ENCODE measurements around the gene PAQR4.

Gene PAQR4

DNA sequence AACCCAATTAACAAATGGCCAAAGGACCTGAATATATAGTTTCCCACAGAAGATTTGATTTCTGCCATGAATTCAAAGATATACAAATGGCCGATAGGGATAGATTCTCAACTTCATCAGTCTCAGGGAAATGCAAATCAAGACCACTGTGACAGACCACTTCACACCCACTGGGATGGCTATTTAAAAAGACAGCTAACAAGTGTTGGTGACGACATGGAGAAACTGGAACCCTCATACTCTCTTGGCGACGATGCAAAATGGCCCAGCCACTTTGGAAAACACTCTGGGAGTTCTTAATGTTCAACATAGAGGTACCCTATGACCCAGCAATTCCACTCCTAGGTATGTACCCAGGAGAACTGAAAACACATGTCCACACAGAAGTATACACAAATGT lies 22.5 kb upstream of the PAQR4 start:
- DNase-seq, result no peak

DNA sequence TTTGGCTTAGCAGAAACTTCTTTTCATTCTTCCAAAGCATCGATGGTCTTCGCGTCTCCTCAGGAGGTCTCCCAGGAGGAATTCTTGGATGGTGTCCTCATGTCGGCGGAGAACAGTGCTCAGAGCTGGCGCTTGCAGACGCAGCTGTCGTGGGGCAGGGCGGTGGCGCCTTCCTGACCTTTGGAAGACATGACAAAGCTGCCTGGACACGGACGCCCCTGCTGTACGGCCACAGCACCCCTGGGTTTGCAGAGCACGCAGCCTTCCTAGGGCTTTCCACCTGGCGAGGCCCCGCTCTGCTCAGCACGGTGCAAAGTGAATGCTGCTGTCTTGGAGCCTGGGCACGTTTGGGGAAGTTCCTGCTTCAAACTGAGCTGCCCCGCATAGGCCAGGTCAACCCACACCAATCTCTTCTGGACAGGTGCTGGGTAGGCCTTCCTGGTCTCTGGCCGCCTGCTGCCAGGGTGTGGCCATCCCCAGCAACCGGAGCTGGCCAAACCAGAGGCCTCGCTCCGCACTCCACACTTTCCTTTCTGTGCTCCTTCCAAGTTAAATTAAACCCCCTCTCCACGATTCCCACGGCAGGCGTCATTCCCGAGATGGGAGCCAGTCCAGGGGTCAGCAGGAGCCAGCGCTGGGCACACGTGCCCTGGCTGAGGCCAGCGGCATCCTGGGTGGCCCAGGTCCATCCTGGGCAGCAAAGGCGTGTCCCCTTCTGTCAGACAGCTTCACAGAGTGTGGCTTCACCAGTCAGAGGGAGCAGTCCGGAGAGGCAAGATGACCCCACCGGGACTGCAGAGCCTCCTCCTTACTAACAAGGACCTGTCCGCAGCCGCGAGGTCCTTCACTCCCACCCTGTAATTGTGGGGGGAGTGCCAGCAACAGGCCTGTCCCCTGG lies 20.1 kb upstream of the PAQR4 start:
- no peak for DNase-seq

DNA sequence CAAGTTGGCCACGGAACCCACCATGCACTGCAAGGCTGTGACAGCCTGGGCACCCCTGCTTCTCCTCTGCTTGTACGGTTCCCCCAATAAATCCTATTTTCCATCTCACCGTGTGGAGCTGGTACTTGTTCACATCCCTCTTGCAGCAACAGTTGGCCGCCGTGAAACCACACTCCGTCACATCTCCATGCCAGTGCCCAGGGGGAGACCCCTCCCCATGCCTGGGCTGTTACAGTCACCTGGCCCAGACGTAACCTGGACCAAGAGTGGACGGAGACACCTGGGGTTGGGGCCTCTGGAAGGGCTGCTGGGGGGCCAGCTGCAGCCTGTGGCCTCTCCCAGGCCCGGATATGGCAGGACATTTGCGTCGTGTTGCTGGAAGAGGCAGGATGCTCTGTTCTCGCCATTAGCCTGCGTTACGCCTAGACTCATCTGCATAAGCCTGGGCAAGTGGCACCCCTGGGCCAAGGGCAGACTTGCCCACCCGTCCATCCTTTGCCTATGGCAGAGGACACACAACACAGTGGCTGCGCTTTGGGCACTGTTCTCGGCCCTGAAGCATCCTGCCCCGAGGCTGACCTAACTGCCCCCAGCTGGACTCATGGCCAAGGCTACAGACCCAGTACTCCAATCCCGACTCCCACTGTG lies 19.3 kb upstream of the PAQR4 start:
- DNase-seq, result no peak

DNA sequence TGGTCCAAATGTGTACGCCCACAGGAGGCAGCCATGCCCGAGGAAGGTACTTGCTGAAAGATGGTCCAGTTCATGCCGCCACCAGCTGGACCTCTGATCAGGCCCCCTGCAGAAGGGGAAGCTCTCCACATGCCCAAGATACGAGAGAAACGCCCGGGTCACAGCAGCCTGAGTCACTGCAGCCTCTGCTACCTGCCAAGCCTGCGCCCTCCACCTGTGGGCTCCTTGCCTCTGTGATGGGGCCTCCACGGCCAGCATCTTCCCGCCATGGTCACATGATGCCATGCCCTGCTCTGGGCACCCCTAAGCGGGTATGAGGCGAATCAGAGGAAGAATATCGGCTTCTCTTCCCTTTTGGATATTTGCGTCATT lies 18.8 kb upstream of the PAQR4 start:
- no peak for DNase-seq

DNA sequence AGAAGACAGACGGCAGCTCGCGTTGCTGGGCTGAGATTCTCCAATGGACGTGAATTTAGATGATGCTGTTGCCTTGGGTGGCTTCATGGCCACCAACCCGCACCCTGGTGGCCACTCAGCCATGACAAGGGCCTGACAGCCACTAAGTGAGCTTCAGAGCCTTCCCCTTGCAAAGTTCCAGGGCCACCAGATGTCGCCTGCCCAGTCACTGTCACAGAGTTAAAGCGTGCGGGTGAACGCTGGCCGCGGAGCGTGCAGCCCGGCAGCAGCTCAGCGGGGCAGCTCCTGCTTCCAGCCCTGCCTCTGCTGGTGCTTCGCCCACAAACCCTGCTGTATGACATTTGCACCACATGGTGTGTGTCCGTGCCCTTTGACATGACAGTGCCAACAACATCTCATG lies 18.4 kb upstream of the PAQR4 start:
- DNase-seq, result no peak

DNA sequence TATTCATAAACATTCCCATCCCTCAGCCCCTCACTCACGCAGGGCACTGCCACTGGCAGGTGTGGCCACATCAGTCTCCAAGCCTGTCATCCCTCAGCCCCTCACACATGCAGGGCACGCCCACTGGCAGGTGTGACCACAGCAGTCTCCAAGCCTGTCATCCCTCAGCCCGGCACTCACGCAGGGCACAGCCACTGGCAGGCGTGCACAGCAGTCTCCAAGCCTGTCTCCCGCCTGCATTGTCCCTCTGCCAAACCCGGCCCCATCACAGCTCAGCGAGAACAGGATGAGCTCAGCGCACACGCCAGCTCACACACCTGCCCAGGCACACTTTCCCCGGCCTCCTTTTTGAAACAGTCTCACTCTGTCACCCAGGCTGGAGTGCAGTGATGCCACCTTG lies 16.5 kb upstream of the PAQR4 start:
- DNase-seq, result no peak

DNA sequence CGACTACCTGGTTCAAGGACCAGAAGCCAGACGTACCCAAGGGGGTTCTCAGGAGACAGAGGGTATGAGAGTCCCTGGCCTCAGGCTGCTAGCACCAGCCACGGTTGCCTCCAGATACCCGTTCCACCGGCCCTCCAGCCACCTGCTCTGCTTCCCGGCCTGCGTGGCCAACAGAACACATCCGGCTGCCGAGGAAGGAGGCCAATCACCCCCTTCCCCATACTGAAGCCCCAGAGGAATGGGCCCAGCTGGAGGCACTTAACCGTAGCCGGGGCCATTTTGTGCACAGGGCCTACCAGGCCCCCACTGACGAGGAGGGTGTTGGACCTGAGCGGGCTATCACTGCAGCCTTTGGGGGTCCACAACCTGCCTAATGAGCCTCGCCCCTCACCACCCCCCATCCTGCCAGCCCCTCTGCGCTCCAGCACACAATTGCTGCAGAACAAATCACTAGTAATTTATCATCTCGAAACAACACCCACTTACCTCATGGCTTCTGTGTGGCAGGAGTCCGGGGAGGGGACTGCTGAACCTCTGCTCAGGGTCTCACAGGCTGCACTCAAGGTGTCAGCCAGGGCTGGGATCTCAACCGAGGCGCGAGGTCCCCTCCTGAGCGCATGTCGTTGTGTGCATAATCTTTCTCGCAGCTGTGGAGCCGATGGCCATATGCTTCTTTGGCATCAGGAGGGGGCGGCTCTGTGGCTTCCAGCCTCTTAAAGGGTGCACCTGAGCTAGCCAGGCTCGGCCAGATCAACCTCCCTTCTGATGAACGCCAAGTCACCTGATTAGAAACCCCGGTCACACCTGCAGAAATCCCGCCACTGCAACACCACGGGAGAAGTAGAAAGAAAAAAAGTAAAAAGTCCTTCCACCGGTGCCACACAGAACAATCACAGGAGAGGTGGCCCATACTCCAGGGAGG lies 15.2 kb upstream of the PAQR4 start:
- DNase-seq, result no peak

DNA sequence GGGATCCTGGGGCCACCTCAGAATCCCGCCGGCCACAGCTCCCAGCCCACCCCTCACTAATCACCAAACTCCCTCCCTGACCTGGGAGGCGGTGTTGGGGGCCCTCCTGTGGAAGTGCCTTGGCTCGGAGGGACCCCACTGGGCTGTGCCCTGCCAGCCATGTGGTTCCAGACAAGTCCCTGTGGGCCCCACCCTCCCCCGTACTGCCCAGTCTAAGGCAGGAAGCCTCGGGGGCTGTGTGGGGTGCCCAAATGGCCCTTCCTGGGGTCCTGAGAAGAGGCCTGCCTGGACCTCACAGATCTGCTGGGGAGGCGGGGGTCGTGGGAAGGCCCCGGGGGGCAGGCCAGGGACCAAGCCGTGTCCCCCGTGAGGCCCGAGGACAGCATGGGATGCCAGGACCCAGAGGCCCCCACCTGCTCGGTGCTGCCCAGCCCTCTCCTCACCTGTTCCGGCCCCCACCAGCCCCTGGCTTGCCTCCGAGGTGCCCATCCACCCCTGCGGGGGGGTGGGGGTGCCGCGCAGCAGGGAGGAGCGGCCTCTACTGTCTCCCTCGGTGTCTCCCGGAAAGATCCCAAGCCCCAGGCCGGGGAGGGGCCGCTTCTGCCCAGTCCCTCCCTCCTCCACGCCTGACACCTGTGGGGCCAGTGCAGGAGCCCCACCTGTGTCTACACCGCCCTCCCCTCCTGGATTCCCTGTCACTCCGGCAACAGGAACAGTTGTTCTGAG lies 14.3 kb upstream of the PAQR4 start:
- DNase-seq, result no peak

DNA sequence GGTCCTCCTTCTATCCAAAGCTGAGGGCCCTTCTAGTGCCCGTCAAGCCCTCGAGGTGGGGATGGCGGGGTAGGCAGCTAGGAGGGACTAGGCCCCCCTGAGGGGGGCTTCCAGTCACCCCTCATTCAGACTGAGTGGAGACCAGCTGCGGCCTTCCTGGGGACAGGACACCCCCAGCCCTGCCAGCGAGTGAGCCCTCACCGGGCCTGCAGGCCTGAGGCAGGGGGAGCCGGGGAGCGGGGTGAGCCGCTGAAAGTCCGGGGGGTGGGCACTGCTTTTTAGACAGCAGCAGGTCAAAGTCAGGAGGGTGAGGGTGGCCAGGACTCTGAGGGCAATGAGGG lies 13.7 kb upstream of the PAQR4 start:
- DNase-seq, result no peak

DNA sequence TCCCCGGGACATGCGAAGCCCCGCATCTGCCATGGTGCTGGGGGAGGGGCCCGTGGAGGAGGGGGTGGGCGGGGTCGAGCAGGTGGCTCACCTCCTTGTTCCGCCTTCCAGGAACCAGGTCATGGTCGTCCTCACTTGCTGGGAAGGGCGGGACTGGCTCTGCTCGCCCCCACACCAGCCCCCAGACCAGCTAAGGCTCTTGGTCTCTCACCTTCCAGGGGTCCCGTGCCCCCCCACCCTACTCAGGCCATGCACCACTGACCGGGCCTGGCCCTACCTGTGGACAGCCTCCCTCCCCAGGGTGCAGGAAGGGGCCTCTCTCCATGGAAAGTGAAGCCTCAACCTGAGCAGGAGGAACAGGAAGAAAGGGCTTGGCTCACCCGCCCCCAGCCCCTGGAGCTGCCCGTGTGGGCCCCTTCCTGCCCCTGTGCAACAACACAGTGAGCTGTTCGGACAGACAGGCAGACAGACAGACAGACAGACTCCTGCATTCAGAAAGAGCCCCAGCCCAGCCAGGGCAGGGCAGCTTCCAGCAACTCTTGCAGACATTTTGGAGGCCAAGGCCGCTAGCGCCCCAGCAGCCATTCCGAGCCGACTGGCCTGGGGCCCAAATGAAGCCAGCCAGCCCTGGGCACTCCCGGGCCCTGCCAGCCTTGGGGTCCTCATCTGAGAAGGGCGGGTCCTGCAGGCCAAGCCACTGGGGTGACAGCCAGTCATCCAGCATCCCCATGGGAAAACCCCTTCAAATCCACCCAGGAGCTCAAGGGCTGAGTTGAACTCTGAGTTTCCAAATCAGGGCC lies 13.2 kb upstream of the PAQR4 start:
- peak; percentile 71 for DNase-seq

DNA sequence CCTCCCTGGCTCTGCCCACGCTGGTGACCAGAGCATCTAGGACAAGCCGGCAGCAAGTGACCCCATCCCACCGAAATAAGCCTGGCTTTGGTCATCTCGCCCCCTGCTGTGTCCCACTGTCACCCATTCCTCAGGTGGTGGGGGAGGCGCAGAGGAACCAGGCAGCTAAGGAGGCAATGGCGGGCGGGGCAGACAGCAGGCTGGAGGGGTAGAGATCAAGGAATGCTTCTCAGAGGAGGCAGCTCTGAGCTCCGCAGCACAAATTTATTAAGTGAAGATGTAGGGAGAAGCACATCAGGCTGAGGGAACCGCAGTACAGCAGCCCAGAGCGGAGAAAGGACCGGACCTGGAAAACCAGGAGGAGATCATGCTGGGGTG lies 12.6 kb upstream of the PAQR4 start:
- DNase-seq, result no peak

DNA sequence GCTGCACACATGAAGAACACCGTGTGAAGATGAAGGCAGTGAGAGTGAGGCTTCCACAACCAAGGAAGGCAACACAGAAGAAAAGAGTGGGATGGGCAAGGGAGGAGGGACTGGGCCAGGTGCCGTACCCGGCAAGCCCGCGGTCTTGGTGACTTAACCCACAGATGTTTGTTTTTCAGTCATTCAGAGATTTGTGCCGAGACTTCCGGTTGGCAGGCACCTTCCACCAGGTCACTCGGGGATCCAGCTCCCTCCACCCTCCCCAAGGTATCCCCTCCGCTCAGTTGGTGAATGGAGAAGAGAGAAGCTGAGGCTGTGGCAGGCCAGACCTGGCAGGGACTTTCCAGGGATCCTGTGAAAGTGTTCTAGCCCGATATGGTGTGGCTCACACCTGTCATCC lies 9.9 kb upstream of the PAQR4 start:
- no peak for DNase-seq

DNA sequence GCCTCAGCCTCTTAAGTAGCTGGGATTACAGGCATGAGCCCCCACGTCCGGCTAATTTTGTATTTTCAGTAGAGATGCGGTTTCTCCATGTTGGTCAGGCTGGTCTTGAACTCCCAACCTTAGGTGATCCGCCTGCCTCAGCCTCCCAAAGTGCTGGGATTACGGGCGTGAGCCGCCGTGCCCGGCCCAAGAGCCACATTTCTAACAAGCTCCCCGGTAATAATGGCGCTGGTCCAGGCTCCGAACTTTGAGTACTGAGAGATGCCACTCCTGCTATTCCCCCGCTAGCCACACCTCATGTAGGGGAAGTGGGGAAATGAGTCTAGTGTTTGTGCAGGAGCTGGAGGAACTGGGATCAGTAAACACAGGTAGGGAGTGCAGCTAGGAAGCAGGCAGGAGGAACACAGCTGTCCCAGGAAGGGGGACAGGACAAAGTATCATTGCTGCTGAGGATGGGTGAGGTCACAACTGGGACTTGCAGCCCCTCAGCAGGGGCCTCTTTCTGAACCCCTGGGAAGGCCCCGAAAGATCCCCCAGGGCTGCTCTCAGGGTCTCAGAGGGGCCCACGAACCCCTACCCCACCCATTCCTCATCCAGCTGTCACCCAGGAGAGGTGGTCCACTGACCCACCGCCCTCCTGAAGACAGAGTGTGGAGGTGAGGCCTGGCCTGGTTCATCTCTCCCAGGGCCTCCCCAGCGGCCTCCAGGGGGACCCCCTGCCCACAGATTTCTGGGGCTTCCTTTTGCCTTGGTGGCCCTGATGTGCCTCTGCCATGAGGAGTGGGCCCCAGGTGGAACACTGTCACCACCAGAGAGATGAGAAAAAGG lies 8.8 kb upstream of the PAQR4 start:
- no peak for DNase-seq

DNA sequence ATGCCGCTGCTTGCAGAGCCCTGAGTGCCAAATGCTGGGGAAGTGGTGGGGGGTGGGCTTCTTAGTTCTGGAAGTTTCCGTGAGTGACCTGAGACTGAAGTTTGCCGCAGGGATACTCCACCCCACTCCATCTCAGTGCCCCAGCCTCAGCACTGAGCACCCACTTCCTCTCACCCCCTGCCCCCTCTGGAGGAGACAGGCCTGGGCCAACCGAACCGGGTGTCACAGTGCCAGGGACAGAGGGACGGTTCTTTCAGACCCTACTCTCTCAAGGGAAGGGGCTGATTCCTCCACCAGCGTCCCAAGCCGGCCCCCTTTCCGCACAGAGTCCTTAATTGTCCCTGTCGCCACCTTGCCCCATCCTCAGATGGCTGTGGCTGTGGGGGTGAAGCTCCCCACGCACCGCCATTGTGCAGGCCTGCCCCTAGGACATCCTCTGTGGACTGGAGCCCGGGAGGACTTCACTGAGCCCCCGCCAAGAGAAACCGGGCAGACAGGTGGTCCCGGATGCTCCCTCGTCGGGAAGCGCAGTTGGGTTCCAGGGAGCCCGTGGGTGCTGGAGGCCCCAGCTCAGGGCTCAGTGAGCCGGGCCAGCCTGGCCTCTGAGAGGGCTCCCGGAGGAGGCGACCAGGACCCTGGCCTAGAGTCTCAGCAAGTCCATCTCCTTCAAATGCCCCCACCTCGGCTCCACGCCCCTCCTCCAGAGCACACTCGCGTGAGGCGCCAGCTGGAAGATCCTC lies 6.6 kb upstream of the PAQR4 start:
- DNase-seq, result no peak

DNA sequence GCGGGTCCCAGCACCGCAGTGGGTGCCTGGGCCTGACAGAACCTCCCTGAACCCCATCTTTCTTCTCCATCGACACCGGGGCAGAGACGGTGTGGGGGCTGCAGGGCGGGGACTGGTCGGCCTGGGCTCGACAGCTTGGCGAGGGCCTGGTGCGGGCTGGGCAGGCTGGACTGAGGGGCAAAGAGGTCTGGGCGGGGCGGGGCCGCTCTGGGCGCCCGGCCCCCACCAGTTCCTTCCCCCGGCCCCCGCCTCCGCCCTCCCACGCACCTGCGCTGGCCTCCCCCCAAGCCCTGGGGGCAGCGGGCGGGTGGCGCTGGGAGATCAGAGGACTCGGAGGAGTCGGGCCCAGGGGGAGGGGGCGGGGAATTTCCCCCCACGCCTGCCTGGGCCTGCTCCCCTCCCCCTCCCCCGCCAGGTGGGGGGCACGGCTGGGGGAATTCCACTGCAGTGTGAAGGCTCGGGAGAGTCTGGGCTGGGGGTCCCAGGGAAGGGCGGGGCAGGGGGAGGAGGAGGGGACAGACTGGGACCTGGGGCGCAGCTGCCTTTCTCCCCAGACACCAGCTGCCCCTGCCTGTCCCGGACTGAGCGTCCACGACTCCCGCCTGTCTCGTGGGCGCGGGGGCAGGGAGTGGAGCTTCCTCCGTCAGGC lies 6.0 kb upstream of the PAQR4 start:
- DNase-seq, result no peak

DNA sequence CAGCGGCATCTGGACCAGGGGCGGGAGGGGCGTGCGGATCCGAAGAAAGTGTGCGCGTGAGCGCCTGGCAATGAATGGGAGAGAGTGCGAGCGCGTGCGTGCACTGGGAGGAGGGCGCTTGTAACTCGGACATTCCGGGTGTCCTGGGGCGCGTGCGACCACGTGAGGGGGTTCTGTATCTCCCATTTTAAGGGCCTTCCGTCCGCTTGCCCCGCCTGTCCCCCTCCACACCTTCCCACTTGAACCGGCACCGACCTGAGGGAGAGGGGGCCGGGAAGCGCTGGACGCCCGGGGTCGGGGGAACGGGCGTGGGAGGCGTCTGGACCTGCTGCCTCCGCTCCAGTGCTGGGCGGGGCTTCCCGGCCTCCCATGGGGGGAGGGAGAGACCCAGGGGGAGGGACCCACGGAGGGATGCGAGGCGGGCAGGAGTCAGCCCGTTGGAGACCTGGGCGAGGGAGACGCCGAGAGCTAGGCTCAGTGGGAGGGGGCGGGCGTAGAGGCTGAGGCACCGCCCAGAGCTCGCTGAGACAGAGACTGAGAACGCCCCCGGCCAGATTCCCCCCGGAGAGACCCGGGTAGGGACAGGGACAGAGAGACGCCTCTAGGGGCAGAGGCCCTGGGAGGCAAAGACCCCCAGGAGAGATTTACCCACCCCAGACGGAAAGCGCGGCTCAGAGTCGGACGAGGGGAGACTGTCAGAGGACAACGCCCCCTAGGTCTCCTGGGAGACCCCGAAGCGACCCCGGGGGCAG lies 5.2 kb upstream of the PAQR4 start, which contains the start of gene KREMEN2:
KREMEN2 (plus strand) TSS at position 553 of the 752 bp plus-strand sequence. CDS start 246 bp downstream, outside the sequence.
- DNase-seq, result peak; percentile 35

DNA sequence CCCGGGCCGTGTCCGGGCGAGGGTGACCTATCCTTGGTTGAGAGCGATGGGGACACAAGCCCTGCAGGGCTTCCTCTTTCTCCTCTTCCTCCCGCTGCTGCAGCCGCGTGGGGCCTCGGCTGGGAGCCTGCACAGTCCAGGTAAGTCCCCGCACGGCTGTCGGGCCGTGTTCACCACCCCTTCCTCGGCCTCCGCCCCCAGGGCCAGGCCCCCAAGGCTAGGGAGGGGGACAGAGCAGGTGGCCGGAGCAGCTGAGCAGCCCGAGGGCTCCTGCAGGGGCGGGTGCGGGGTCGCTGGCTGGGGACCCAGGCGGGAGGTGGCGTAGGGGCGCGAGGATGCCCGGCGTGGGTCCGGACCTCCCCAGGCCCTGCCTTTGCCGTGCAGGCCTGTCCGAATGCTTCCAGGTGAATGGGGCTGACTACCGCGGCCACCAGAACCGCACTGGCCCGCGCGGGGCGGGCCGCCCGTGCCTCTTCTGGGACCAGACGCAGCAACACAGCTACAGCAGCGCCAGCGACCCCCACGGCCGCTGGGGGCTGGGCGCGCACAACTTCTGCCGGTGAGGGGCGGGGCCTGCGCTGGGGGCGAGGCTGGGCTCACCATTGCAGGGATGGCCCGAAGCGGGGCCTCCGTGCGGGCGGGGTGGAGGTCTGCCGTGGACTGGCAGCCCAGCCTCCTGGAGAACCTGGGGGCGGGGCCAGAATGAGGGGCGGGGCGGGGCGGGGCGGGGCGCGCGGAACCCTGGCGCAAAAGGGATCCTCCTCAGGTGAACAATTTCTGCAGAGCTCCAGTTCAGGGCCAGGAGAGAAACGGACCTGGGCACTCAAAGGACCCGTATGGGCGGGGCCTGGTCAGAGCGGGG lies 4.4 kb upstream of the PAQR4 start:
- peak; percentile 29 for DNase-seq
